K562 (cell line): ENCODE data around the gene SRCAP. TPM values are rescaled to one million over a fixed set of nuclear protein-coding genes. Genes with fewer than 3 reads are reported as not detected.

Experiments
- ARID1B ChIP-seq: fragments of 450-650 bp; IDR thresholded peaks from 2 replicates; pipeline ENCODE4 v1.6.1; 2016; ENCODE audit warnings: antibody characterized with exemption, mild to moderate bottlenecking, inconsistent platforms
- FOXM1 ChIP-seq, 2 experiments: fragments of 450-650 bp in 1 of 2; sonication (generic) in 1 of 2; formaldehyde crosslinking in 1 of 2; IDR thresholded peaks; 2 replicates each; pipeline versions ENCODE4 v1.6.1 to v1.9.0; 2017 to 2022; ENCODE audit warnings: low read depth in 2 of 2, mild to moderate bottlenecking in 2 of 2, missing genetic modification reagents in 1 of 2, moderate library complexity in 1 of 2
- HDAC2 ChIP-seq: fragments of 450-650 bp; IDR thresholded peaks from 2 replicates; pipeline ENCODE4 v1.6.1; 2016; ENCODE audit warnings: mild to moderate bottlenecking
- HEY1 ChIP-seq: fragments of 250-450 bp; sonication (Bioruptor Pico); IDR thresholded peaks from 2 replicates; pipeline ENCODE4 v1.5.0; 2020; ENCODE audit warnings: mild to moderate bottlenecking, moderate library complexity, borderline replicate concordance
- MAFF ChIP-seq: IDR thresholded peaks from 2 replicates; pipeline ENCODE4 v1.6.1; 2012; ENCODE audit warnings: low read length, improper control_type of control experiment
- MBD2 ChIP-seq: sonication (generic); IDR thresholded peaks from 2 replicates; pipeline ENCODE4 v1.6.1; 2016; ENCODE audit warnings: low read depth, borderline replicate concordance
- NFYB ChIP-seq: IDR thresholded peaks from 2 replicates; pipeline ENCODE4 v1.6.1; 2011; ENCODE audit warnings: mild to moderate bottlenecking, moderate library complexity; ENCODE audit not compliant: insufficient read length; ENCODE audit errors: extremely low read depth
- PML ChIP-seq: IDR thresholded peaks from 2 replicates; pipeline ENCODE4 v1.6.1; 2012; ENCODE audit warnings: low read length, inconsistent platforms
- RBM14 ChIP-seq: fragments of 200-400 bp; formaldehyde crosslinking; IDR thresholded peaks from 2 replicates; pipeline ENCODE4 v1.6.1; 2018; ENCODE audit warnings: low read depth, mild to moderate bottlenecking, low read length, moderate library complexity, borderline replicate concordance; ENCODE audit not compliant: insufficient read depth
- SIN3B ChIP-seq: fragments of 450-650 bp; IDR thresholded peaks from 2 replicates; pipeline ENCODE4 v1.6.1; 2017; ENCODE audit warnings: low read depth, mild to moderate bottlenecking, moderate library complexity
- SIX5 ChIP-seq, 2 experiments: IDR thresholded peaks; 2 replicates each; pipeline ENCODE4 v1.6.1; 2011; ENCODE audit warnings: low read length in 2 of 2, borderline replicate concordance in 1 of 2, low read depth in 1 of 2, mild to moderate bottlenecking in 1 of 2, moderate library complexity in 1 of 2; ENCODE audit not compliant: insufficient read depth in 1 of 2
- ZNF184 ChIP-seq: sonication (generic); formaldehyde crosslinking; IDR thresholded peaks from 2 replicates; pipeline ENCODE4 v1.5.0; 2020; ENCODE audit warnings: missing genetic modification reagents
- polyA plus RNA-seq, 8 experiments: library from polyadenylated mRNA; depleted of rRNA in 4 of 8; stranded (reverse) in 5 of 8; unstranded in 3 of 8; fragments of >200 nt; fragmentation: Nextera tagmentation in 2 of 8; fragmentation: Illumina TruSeq in 1 of 8; extraction: Ambion mirVana in 2 of 8; extraction: Trizol in 1 of 8; gene quantifications; 2 replicates each; pipeline versions ENCODE4 v1.2.1 to v1.2.3, GENCODE V29; 2011 to 2014; ENCODE audit warnings: inconsistent platforms in 1 of 8, missing spikeins in 1 of 8
- total RNA-seq, 7 experiments: library from RNA; depleted of rRNA in 6 of 7; stranded (reverse); fragments of >200 nt in 6 of 7; fragmentation: Illumina TruSeq in 2 of 7; extraction: Trizol in 2 of 7; gene quantifications; 2 replicates each; pipeline versions ENCODE4 v1.2.1 to v1.2.3, GENCODE V29; 2011 to 2021; ENCODE audit warnings: low replicate concordance in 1 of 7
- TF ChIP-seq, protein P1 (sequence below): fragments of 250-450 bp; sonication (Bioruptor Pico); IDR thresholded peaks from 2 replicates; pipeline ENCODE4 v1.4.0; 2020; ENCODE audit warnings: mild to moderate bottlenecking
- TF ChIP-seq, protein P2 (sequence below): fragments of 450-650 bp; formaldehyde crosslinking; IDR thresholded peaks from 2 replicates; pipeline ENCODE4 v1.4.0; 2020; ENCODE audit warnings: mild to moderate bottlenecking
- TF ChIP-seq, protein P3 (sequence below): fragments of 200-800 bp; sonication (Bioruptor generic); IDR thresholded peaks from 2 replicates; pipeline ENCODE4 v1.6.1; 2017; ENCODE audit warnings: missing genetic modification characterization, missing compliant biosample characterization
- TF ChIP-seq, protein P4 (sequence below), 2 experiments: fragments of 450-650 bp; conservative IDR thresholded peaks; 2 replicates each; pipeline ENCODE4 v1.6.1; 2017; ENCODE audit warnings: mild to moderate bottlenecking in 2 of 2, moderate library complexity in 2 of 2
- TF ChIP-seq, protein P5 (sequence below): sonication (generic); formaldehyde crosslinking; IDR thresholded peaks from 2 replicates; pipeline ENCODE4 v1.8.0; 2022; ENCODE audit warnings: missing genetic modification reagents, mild to moderate bottlenecking, borderline replicate concordance
- TF ChIP-seq, protein P6 (sequence below): fragments of 250-450 bp; sonication (Bioruptor Pico); IDR thresholded peaks from 2 replicates; pipeline ENCODE4 v1.9.0; 2021; ENCODE audit warnings: mild to moderate bottlenecking

Gene SRCAP
- total and polyA plus RNA-seq, 9 of the 15 experiments (the other 6 are each of a cell fraction or from before 2014, with no cell fraction given), result 0.21 to 62.6 (median 5.8) TPM

DNA sequence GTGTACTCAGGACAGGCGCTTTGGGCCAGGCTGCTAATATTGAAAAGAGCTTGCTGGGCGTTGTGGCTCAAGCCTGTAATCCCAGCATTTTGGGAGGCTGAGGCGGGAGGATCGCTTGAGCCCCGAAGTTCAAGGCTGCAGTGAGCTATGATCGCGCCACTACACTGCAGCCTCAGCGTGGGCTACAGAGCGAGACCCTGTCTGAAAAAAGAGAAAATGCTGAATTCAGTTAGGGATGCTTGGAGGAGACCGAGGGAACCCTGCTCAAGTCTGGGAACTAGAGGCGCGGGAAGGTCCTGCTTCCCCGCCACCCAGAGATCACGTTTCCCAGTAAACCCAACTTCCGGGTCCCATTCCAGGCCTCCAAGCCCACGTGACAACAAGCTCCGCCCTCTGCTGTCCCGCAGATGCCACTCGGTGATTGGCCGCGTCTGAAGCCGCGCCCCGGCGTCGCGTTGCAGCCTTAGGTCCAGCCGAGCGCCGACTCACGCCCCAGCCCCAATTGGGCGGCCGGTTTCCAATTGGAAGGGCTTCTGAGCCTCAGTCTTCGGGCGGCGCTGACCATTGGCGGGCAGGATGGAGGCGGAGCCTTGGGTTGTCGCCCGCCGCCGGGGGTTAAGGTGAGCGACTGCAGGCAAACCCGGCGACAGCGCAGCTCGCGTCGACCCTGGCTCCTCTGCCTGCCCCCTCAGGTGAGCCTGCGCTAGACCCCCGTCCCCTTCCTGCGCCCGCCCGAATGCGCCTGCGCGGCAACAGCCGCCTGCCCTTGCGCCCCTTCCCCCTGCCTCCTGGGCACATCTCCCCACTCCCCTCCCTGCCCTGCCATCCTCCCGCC is 49.0 kb downstream of the SRCAP start, which contains the start of gene PHKG2 (continued):
- TF ChIP-seq, protein P1, sequence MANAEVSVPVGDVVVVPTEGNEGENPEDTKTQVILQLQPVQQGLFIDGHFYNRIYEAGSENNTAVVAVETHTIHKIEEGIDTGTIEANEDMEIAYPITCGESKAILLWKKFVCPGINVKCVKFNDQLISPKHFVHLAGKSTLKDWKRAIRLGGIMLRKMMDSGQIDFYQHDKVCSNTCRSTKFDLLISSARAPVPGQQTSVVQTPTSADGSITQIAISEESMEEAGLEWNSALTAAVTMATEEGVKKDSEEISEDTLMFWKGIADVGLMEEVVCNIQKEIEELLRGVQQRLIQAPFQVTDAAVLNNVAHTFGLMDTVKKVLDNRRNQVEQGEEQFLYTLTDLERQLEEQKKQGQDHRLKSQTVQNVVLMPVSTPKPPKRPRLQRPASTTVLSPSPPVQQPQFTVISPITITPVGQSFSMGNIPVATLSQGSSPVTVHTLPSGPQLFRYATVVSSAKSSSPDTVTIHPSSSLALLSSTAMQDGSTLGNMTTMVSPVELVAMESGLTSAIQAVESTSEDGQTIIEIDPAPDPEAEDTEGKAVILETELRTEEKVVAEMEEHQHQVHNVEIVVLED, result 0 out of 2 replicates have a peak, but pooled peaks have one; percentile 16
- TF ChIP-seq FOXM1 (IDR thresholded peaks at IDR 0.05; ENCODE audit: low read depth), result no peak
- 0 out of 2 replicates have a peak, but pooled peaks have one; percentile 63 for TF ChIP-seq FOXM1 (CRISPR knock-in tag; IDR thresholded peaks at IDR 0.05; ENCODE audit: low read depth)
- 0 out of 2 replicates have a peak, but pooled peaks have one; percentile 5 for TF ChIP-seq ARID1B
- peak; percentile 23; the same call in 1 of the 2 replicates for TF ChIP-seq SIN3B
- TF ChIP-seq, protein P2, sequence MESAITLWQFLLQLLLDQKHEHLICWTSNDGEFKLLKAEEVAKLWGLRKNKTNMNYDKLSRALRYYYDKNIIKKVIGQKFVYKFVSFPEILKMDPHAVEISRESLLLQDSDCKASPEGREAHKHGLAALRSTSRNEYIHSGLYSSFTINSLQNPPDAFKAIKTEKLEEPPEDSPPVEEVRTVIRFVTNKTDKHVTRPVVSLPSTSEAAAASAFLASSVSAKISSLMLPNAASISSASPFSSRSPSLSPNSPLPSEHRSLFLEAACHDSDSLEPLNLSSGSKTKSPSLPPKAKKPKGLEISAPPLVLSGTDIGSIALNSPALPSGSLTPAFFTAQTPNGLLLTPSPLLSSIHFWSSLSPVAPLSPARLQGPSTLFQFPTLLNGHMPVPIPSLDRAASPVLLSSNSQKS (CRISPR knock-in tag), result no peak
- TF ChIP-seq NFYB, result peak; percentile 69
- peak; percentile 82 for TF ChIP-seq HDAC2
- TF ChIP-seq, protein P3, sequence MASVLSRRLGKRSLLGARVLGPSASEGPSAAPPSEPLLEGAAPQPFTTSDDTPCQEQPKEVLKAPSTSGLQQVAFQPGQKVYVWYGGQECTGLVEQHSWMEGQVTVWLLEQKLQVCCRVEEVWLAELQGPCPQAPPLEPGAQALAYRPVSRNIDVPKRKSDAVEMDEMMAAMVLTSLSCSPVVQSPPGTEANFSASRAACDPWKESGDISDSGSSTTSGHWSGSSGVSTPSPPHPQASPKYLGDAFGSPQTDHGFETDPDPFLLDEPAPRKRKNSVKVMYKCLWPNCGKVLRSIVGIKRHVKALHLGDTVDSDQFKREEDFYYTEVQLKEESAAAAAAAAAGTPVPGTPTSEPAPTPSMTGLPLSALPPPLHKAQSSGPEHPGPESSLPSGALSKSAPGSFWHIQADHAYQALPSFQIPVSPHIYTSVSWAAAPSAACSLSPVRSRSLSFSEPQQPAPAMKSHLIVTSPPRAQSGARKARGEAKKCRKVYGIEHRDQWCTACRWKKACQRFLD (CRISPR knock-in tag), result peak; percentile 15; the same call in 1 of the 2 replicates
- TF ChIP-seq, protein P4, sequence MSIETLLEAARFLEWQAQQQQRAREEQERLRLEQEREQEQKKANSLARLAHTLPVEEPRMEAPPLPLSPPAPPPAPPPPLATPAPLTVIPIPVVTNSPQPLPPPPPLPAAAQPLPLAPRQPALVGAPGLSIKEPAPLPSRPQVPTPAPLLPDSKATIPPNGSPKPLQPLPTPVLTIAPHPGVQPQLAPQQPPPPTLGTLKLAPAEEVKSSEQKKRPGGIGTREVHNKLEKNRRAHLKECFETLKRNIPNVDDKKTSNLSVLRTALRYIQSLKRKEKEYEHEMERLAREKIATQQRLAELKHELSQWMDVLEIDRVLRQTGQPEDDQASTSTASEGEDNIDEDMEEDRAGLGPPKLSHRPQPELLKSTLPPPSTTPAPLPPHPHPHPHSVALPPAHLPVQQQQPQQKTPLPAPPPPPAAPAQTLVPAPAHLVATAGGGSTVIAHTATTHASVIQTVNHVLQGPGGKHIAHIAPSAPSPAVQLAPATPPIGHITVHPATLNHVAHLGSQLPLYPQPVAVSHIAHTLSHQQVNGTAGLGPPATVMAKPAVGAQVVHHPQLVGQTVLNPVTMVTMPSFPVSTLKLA (conservative IDR thresholded peaks at IDR 0.05), result peak; percentile 96 to 97
- TF ChIP-seq, protein P5, sequence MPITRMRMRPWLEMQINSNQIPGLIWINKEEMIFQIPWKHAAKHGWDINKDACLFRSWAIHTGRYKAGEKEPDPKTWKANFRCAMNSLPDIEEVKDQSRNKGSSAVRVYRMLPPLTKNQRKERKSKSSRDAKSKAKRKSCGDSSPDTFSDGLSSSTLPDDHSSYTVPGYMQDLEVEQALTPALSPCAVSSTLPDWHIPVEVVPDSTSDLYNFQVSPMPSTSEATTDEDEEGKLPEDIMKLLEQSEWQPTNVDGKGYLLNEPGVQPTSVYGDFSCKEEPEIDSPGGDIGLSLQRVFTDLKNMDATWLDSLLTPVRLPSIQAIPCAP (CRISPR knock-in tag), result no peak
- peak; percentile 49; the same call in 1 of the 2 replicates for TF ChIP-seq PML
- TF ChIP-seq MBD2, result peak; percentile 77
- no peak for TF ChIP-seq SIX5 (IDR thresholded peaks at IDR 0.05; ENCODE audit: borderline replicate concordance in 1 of 2, insufficient read depth in 1 of 2, low read depth in 1 of 2, low read length in 2 of 2)
- TF ChIP-seq ZNF184, result no peak
- TF ChIP-seq RBM14, result 0 out of 2 replicates have a peak, but pooled peaks have one; percentile 46
- no peak for TF ChIP-seq HEY1 (CRISPR knock-in tag)
- TF ChIP-seq MAFF, result no peak
- TF ChIP-seq, protein P6, sequence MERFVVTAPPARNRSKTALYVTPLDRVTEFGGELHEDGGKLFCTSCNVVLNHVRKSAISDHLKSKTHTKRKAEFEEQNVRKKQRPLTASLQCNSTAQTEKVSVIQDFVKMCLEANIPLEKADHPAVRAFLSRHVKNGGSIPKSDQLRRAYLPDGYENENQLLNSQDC (CRISPR knock-in tag), result 0 out of 2 replicates have a peak, but pooled peaks have one; percentile 56
